GM18505 (cell line): ENCODE data around the gene EFCAB8.
"Not testable (repeated sequence)": the region's sequence is repeated elsewhere in the genome, so short reads cannot be mapped to it uniquely, and the experiment has no call there.

Experiments
- ATAC-seq: cut with Tn5 transposase; IDR thresholded peaks from one replicate; pipeline ENCODE4 v1.9.1; 2021; ENCODE audit not compliant: unreplicated experiment
- POLR2A ChIP-seq: IDR thresholded peaks from 4 replicates; pipeline ENCODE4 v1.6.1; 2011; ENCODE audit warnings: borderline replicate concordance; ENCODE audit not compliant: insufficient read depth, insufficient read length; ENCODE audit errors: extremely low read depth

Gene EFCAB8

GRCh38 chr20:32959351-32960221 is 100.9 kb downstream of the EFCAB8 start:
- TF ChIP-seq POLR2A: no peak
- ATAC-seq: no peak

- TF ChIP-seq POLR2A: no peak
- no peak for ATAC-seq
These were observed 101.4 kb downstream of the EFCAB8 start for GRCh38 chr20:32960222-32960518.

- no peak for TF ChIP-seq POLR2A
- no peak for ATAC-seq
These were observed 102.4 kb downstream of the EFCAB8 start for GRCh38 chr20:32960849-32961731.

- no peak for ATAC-seq
- no peak for TF ChIP-seq POLR2A
These were observed 103.3 kb downstream of the EFCAB8 start for GRCh38 chr20:32962053-32962452.

- not testable (repeated sequence) for ATAC-seq
These were observed 103.9 kb downstream of the EFCAB8 start for GRCh38 chr20:32962646-32963045.

GRCh38 chr20:32963176-32963575 is 104.5 kb downstream of the EFCAB8 start:
- TF ChIP-seq POLR2A: no peak
- ATAC-seq: no peak

GRCh38 chr20:32964575-32964974 is 105.9 kb downstream of the EFCAB8 start:
- no peak for TF ChIP-seq POLR2A
- no peak for ATAC-seq

- ATAC-seq: no peak
- no peak for TF ChIP-seq POLR2A
These were observed 106.4 kb downstream of the EFCAB8 start for GRCh38 chr20:32965115-32965514.

GRCh38 chr20:32965581-32966373 is 107.1 kb downstream of the EFCAB8 start:
- TF ChIP-seq POLR2A: no peak
- no peak for ATAC-seq

- ATAC-seq: no peak
- TF ChIP-seq POLR2A: no peak
These were observed 107.7 kb downstream of the EFCAB8 start for GRCh38 chr20:32966382-32966781.

GRCh38 chr20:32966881-32967781 is 108.4 kb downstream of the EFCAB8 start:
- no peak for ATAC-seq
- no peak for TF ChIP-seq POLR2A

- no peak for TF ChIP-seq POLR2A
- no peak for ATAC-seq
These were observed 109.3 kb downstream of the EFCAB8 start for GRCh38 chr20:32967961-32968457.
